ENCODE results near the gene TCAF1. TPM values are rescaled to one million over a fixed set of nuclear protein-coding genes. Genes with fewer than 3 reads are reported as not detected.
A peak's percentile ranks its signal among the peaks of the same experiment; 100 is the strongest.
"Not testable (repeated sequence)": the region's sequence is repeated elsewhere in the genome, so short reads cannot be mapped to it uniquely, and the experiment has no call there.

Gene TCAF1
- total RNA-seq, 2 experiments from 2014 or later = 13.7 to 13.8 TPM

- H3K4me1 Mint-ChIP-seq (ENCODE audit: low read depth); H3K4me3 Mint-ChIP-seq; intact Hi-C loops (cut with micrococcal nuclease); H3K9me3 Mint-ChIP-seq; CTCF ChIA-PET; H3K27ac Mint-ChIP-seq; H3K27me3 Mint-ChIP-seq (ENCODE audit: low read depth); H3K36me3 Mint-ChIP-seq (ENCODE audit: low read depth): not testable (repeated sequence)
- peak; percentile 96 for DNase-seq
These were observed 64.8 kb downstream of the TCAF1 start for GRCh38 chr7:143837223-143837622.

DNA sequence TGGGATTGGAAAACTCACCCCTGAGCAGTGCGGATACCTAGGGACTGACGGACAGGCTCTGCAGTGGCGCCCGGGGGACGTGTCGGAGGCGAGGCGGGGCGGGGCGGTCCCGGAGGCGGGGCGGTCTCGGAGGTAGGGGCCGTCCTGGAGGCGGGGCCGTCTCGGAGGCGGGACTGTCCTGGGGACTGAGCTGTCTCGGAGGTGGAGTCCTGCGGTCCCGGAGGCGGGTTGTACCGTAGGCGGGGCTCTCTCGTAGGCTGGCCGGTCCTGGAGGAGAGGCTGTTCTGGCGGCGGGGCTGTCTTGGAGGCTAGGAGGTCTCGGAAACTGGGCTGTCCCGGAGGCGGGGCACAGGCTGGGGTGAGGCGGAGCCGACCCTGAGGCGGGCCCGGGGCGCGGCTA lies 65.4 kb downstream of the TCAF1 start:
- CTCF ChIA-PET; intact Hi-C loops (cut with micrococcal nuclease); H3K27me3 Mint-ChIP-seq (ENCODE audit: low read depth); H3K9me3 Mint-ChIP-seq; H3K36me3 Mint-ChIP-seq (ENCODE audit: low read depth); H3K4me1 Mint-ChIP-seq (ENCODE audit: low read depth): not testable (repeated sequence)
- Mint-ChIP-seq H3K27ac (peak overlapping the region; percentile 91), H3K4me3 (peak overlapping the region; percentile 74)
- peak; percentile 97 for DNase-seq

GRCh38 chr7:143836088-143836487 lies 65.9 kb downstream of the TCAF1 start:
- DNase-seq; H3K27me3 Mint-ChIP-seq (ENCODE audit: low read depth); CTCF ChIA-PET; H3K36me3 Mint-ChIP-seq (ENCODE audit: low read depth); H3K9me3 Mint-ChIP-seq; intact Hi-C loops (cut with micrococcal nuclease); H3K4me1 Mint-ChIP-seq (ENCODE audit: low read depth): not testable (repeated sequence)
- Mint-ChIP-seq H3K4me3 (peak overlapping the region; percentile 74), H3K27ac (peak overlapping the region; percentile 91)

DNA sequence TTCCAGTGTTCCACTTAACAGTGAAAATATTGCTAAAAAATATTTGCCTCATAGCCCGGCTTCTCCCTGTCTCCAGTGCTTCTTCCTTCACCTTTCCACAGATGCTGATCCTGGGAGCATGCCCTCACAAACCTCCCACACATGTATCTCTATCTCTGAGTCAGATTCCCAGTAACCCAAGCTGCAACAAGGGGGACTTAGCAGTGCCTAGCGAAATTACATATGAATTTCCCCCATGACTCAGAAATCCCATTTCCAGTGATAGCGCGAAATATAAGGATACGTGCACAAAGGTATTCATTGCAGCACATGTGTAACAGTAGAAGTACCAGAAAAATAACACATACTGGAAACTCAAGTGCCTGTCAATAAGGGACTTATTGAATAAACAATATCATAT lies 75.4 kb downstream of the TCAF1 start:
- H3K36me3 Mint-ChIP-seq (ENCODE audit: low read depth) = not testable (repeated sequence)

GRCh38 chr7:143824295-143825135 lies 77.5 kb downstream of the TCAF1 start:
- CTCF ChIA-PET; H3K9me3 Mint-ChIP-seq; H3K36me3 Mint-ChIP-seq (ENCODE audit: low read depth); H3K4me1 Mint-ChIP-seq (ENCODE audit: low read depth); DNase-seq; H3K4me3 Mint-ChIP-seq; H3K27ac Mint-ChIP-seq; H3K27me3 Mint-ChIP-seq (ENCODE audit: low read depth); intact Hi-C loops (cut with micrococcal nuclease): not testable (repeated sequence)

More for the DNA sequence above, 75.4 kb downstream of the TCAF1 start:
- H3K4me1 Mint-ChIP-seq (ENCODE audit: low read depth); H3K27ac Mint-ChIP-seq; H3K27me3 Mint-ChIP-seq (ENCODE audit: low read depth); H3K4me3 Mint-ChIP-seq; CTCF ChIA-PET; intact Hi-C loops (cut with micrococcal nuclease); H3K9me3 Mint-ChIP-seq; DNase-seq: not testable (repeated sequence)

DNA sequence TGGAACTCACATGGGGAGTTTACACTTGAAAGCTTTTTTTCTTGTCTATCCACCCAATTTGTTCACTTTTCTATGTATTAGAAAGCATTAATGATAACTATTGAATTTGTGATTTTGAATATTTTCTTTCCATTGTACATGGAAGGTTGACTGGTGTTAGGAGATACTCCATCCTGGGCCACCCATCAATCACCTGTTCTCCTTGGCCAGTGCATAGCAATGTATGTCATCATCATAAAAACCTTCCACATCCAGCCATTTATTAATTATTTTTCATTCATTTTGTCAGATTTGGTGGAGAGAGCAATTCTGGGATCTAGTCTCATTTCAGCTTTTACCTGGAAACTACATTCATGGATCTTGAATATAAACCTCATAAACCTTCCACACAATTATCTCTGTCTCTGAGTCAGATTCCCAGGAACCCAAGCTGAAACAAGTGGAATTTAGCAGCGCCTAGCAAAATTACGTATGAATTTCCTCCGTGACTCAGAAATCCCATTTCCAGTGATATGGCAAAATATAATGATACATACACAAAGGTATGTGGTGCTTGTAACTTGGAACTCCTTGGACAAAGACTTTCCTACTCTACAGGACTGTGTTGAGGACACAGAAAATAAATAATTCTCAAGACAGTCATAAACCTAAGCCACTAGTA lies 78.2 kb downstream of the TCAF1 start:
- H3K36me3 Mint-ChIP-seq (ENCODE audit: low read depth); H3K9me3 Mint-ChIP-seq; H3K27ac Mint-ChIP-seq; H3K4me1 Mint-ChIP-seq (ENCODE audit: low read depth); DNase-seq; H3K27me3 Mint-ChIP-seq (ENCODE audit: low read depth); intact Hi-C loops (cut with micrococcal nuclease); CTCF ChIA-PET; H3K4me3 Mint-ChIP-seq: not testable (repeated sequence)

DNA sequence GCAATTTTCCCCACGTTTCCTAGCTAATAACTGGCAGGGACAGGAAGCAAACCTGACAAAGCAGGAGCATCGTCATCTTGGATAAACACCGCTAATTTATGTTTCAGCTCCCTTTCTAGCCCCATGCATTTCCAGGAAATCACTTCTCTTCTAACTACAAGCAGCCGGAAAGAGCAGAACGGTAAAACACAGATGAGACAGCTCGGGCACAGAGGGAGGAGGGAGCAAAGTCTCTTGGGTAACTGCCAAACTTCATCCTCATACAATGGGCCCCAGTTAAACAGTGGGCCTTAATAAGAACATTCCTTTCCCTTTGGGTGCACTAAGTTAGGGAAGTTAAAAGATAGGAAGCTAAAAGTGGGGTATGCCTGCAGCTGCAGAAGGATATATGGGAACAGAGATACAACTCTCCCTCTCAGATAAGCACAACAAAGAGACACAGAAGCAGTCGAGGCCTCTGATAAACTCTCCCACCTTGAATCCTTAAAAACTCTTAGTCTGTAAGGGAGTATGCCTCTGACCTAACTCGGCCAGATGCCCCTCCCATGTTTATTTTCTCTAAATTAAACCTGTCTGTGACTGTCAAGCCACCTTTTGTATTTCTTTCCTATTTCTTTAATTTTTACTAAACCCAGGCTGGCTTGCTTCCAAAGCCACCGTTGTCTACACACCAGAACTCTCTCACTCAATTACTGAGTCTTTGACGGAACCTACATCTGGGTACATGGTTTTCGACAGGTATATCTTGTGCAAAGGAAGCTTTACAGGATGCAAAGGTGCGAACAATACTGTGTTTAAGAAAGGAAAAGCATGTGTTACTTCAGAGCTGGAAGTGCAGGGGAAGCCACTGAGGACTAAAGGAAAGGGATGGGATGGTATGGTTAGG lies 80.3 kb downstream of the TCAF1 start:
- H3K4me3 Mint-ChIP-seq; intact Hi-C loops (cut with micrococcal nuclease); CTCF ChIA-PET: not testable (repeated sequence)

DNA sequence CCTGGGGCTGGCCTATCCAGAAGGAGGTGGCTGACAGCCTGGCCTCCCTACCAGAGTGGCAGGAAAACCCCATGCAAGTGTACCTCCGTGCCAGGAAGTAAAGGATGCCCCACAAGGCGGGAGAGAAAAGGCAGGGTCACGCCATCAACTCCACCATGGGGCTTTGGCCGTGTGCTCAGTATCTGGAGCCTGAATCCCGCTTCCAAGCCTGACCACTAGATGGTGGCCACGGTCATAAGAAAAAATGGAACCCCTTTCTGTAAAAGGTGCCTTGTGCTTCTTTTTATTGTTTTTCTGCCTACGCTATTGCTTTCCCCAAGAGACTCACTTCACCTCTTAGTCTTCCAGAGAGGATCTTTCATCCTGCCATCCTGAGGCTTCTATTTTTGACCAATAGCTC lies 84.1 kb downstream of the TCAF1 start:
- H3K36me3 Mint-ChIP-seq (ENCODE audit: low read depth); H3K9me3 Mint-ChIP-seq; CTCF ChIA-PET; intact Hi-C loops (cut with micrococcal nuclease); H3K4me1 Mint-ChIP-seq (ENCODE audit: low read depth); H3K27ac Mint-ChIP-seq; H3K27me3 Mint-ChIP-seq (ENCODE audit: low read depth); DNase-seq; H3K4me3 Mint-ChIP-seq: not testable (repeated sequence)

More for the DNA sequence above, 80.3 kb downstream of the TCAF1 start:
- H3K27ac Mint-ChIP-seq; DNase-seq; H3K36me3 Mint-ChIP-seq (ENCODE audit: low read depth); H3K27me3 Mint-ChIP-seq (ENCODE audit: low read depth); H3K4me1 Mint-ChIP-seq (ENCODE audit: low read depth); H3K9me3 Mint-ChIP-seq: not testable (repeated sequence)

- intact Hi-C loops (cut with micrococcal nuclease); DNase-seq; H3K27me3 Mint-ChIP-seq (ENCODE audit: low read depth); H3K27ac Mint-ChIP-seq; H3K4me3 Mint-ChIP-seq; H3K36me3 Mint-ChIP-seq (ENCODE audit: low read depth); H3K4me1 Mint-ChIP-seq (ENCODE audit: low read depth); H3K9me3 Mint-ChIP-seq; CTCF ChIA-PET: not testable (repeated sequence)
These were observed 85.4 kb downstream of the TCAF1 start for GRCh38 chr7:143816471-143817133.

GRCh38 chr7:143810639-143811038 lies 91.3 kb downstream of the TCAF1 start:
- H3K27me3 Mint-ChIP-seq (ENCODE audit: low read depth); H3K27ac Mint-ChIP-seq; DNase-seq; intact Hi-C loops (cut with micrococcal nuclease); CTCF ChIA-PET; H3K36me3 Mint-ChIP-seq (ENCODE audit: low read depth); H3K9me3 Mint-ChIP-seq; H3K4me1 Mint-ChIP-seq (ENCODE audit: low read depth); H3K4me3 Mint-ChIP-seq: not testable (repeated sequence)

DNA sequence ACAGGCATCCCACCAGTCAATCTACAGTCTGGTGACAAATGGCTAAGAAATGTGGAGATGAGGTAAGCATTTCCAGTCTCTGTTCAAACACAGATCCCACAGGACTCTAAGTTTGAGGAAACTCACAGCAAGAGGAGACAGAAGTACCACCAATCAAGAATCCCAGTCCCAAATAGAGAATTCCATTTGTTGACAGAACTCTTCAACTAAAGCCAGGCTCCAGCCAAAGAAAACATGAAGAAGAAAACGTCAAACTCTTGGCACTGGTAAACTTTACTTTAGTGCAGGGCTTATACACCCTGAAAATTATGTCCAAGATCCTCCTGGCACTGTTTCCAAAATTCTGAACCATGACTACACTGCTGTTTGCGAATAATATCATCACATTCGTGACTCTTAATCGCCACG lies 95.3 kb downstream of the TCAF1 start:
- DNase-seq; intact Hi-C loops (cut with micrococcal nuclease); H3K4me3 Mint-ChIP-seq; H3K9me3 Mint-ChIP-seq; H3K4me1 Mint-ChIP-seq (ENCODE audit: low read depth); H3K36me3 Mint-ChIP-seq (ENCODE audit: low read depth); CTCF ChIA-PET; H3K27me3 Mint-ChIP-seq (ENCODE audit: low read depth); H3K27ac Mint-ChIP-seq: not testable (repeated sequence)
